GM10248 (cell line): ENCODE results near the gene MCHR1.

Source experiments
- CTCF ChIA-PET: fragments of 300-600 bp; sonication (Branson Sonifier 250); formaldehyde crosslinking; extraction: SDS; loops from one replicate; lab custom pipeline; 2021; ENCODE audit warnings: antibody characterized with exemption; lab: Yijun Ruan, JAX
- POLR2A ChIA-PET: fragments of 350-650 bp; sonication (Branson Sonifier 250); formaldehyde crosslinking; extraction: SDS; loops from one replicate; lab custom pipeline; 2020; ENCODE audit warnings: antibody characterized with exemption; lab: Yijun Ruan, JAX
- DNase-seq: peaks from one replicate; pipeline ENCODE4 v3.0.0; 2012; ENCODE audit errors: extremely low spot score
- TF ChIP-seq, protein P1 (sequence below): IDR thresholded peaks from 2 replicates; pipeline ENCODE4 v1.5.1; 2012; ENCODE audit warnings: mild to moderate bottlenecking, low read depth; ENCODE audit errors: extremely low read depth, missing control alignments, control extremely low read depth

MCHR1 gene

GRCh38 chr22:40666151-40666848 is 13.0 kb upstream of the MCHR1 start:
- ChIA-PET CTCF (interaction anchor here (0.8 kb wide), 2 partner anchors 17 to 94 kb away, joined by 3 read pairs; no protein-coding TSS in a partner anchor), POLR2A (no interaction called here)
- DNase-seq: no peak

GRCh38 chr22:40668611-40669411 is 10.5 kb upstream of the MCHR1 start:
- ChIA-PET POLR2A (no interaction called here), CTCF (interaction anchor here (1.6 to 1.9 kb wide), 2 partner anchors 17 to 232 kb away, joined by 3 to 6 read pairs; no protein-coding TSS in a partner anchor)
- no peak for DNase-seq
- TF ChIP-seq, protein P1, sequence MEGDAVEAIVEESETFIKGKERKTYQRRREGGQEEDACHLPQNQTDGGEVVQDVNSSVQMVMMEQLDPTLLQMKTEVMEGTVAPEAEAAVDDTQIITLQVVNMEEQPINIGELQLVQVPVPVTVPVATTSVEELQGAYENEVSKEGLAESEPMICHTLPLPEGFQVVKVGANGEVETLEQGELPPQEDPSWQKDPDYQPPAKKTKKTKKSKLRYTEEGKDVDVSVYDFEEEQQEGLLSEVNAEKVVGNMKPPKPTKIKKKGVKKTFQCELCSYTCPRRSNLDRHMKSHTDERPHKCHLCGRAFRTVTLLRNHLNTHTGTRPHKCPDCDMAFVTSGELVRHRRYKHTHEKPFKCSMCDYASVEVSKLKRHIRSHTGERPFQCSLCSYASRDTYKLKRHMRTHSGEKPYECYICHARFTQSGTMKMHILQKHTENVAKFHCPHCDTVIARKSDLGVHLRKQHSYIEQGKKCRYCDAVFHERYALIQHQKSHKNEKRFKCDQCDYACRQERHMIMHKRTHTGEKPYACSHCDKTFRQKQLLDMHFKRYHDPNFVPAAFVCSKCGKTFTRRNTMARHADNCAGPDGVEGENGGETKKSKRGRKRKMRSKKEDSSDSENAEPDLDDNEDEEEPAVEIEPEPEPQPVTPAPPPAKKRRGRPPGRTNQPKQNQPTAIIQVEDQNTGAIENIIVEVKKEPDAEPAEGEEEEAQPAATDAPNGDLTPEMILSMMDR: no peak

More at GRCh38 chr22:40666151-40666848, 13.0 kb upstream of the MCHR1 start:
- TF ChIP-seq, protein P1: no peak

GRCh38 chr22:40670058-40670457 is 9.2 kb upstream of the MCHR1 start:
- no peak for DNase-seq
- ChIA-PET CTCF (interaction anchor here (0.8 to 1.9 kb wide), 6 partner anchors 9 to 253 kb away, joined by 3 to 6 read pairs (median 3); no protein-coding TSS in a partner anchor), POLR2A (no interaction called here)
- TF ChIP-seq, protein P1: no peak

GRCh38 chr22:40671369-40671768 is 7.9 kb upstream of the MCHR1 start:
- DNase-seq: no peak
- TF ChIP-seq, protein P1: no peak
- POLR2A ChIA-PET: no interaction called here
- CTCF ChIA-PET: interaction anchor here (1.4 to 1.5 kb wide), 2 partner anchors 228 to 251 kb away, joined by 3 to 4 read pairs; no protein-coding TSS in a partner anchor

GRCh38 chr22:40671796-40672360 is 7.4 kb upstream of the MCHR1 start:
- TF ChIP-seq, protein P1: no peak
- POLR2A ChIA-PET: no interaction called here
- DNase-seq: no peak
- CTCF ChIA-PET: interaction anchor here (1.4 kb wide), 1 partner anchor 227 kb away, joined by 4 read pairs; no protein-coding TSS in a partner anchor

- POLR2A ChIA-PET: no interaction called here
- DNase-seq: no peak
- TF ChIP-seq, protein P1: no peak
- CTCF ChIA-PET: interaction anchor here (1.0 to 1.5 kb wide), 2 partner anchors 10 to 27 kb away, joined by 4 to 5 read pairs; no protein-coding TSS in a partner anchor
Measured at GRCh38 chr22:40673017-40673416, 6.3 kb upstream of the MCHR1 start.
